Thymus (tissue), 11 donors: Measurements from ENCODE around the gene VPS13D. TPM values are rescaled to one million over a fixed set of nuclear protein-coding genes. Genes with fewer than 3 reads are reported as not detected.

Experiments
- DNase-seq, 9 donors: peaks; one replicate each; pipeline ENCODE4 v3.0.0-alpha.2; 2013; ENCODE audit warnings: low spot score in 9 of 9, low read depth in 6 of 9, missing footprints in 1 of 9
- H3K27ac ChIP-seq, 2 donors: one replicate each; pipeline ENCODE4 v1.5.1; 2013; ENCODE audit warnings: control low read depth in 1 of 2, low read depth in 1 of 2, low read length in 1 of 2, mild to moderate bottlenecking in 1 of 2, moderate library complexity in 1 of 2
- H3K27me3 ChIP-seq, 2 donors: one replicate each; pipeline ENCODE4 v1.5.1; 2013; ENCODE audit warnings: low read length in 1 of 2; ENCODE audit not compliant: control insufficient read depth in 2 of 2, insufficient read depth in 1 of 2
- H3K36me3 ChIP-seq, 2 donors: one replicate each; pipeline ENCODE4 v1.5.1; 2013; ENCODE audit warnings: low read length in 1 of 2, mild to moderate bottlenecking in 1 of 2, moderate library complexity in 1 of 2; ENCODE audit not compliant: control insufficient read depth in 2 of 2, insufficient read depth in 2 of 2
- H3K4me1 ChIP-seq, 2 donors: one replicate each; pipeline ENCODE4 v1.5.1; 2013; ENCODE audit warnings: low read length in 2 of 2; ENCODE audit not compliant: control insufficient read depth in 2 of 2, insufficient read depth in 2 of 2
- H3K4me3 ChIP-seq, 2 donors: one replicate each; pipeline ENCODE4 v1.5.1; 2013; ENCODE audit warnings: low read length in 2 of 2, control low read depth in 1 of 2, mild to moderate bottlenecking in 1 of 2
- H3K9me3 ChIP-seq, 2 donors: one replicate each; pipeline ENCODE4 v1.5.1; 2013; ENCODE audit warnings: low read length in 1 of 2, mild to moderate bottlenecking in 1 of 2; ENCODE audit not compliant: control insufficient read depth in 2 of 2, insufficient read depth in 1 of 2
- WGBS: extraction: QIAGEN DNeasy Blood & Tissue Kit; methylation state at CpG from one replicate; pipeline ENCODE4 v1.1.7; 2013; 5-methylcytosine and 5-hydroxymethylcytosine counted together
- polyA plus RNA-seq: library from polyadenylated mRNA; stranded (reverse); fragments of 200-250 nt; gene quantifications from one replicate; pipeline ENCODE4 v1.2.3, GENCODE V29; 2013
- total RNA-seq: library from RNA; stranded (reverse); fragments of 120-200 nt; gene quantifications from one replicate; pipeline ENCODE4 v1.2.4, GENCODE V29; 2013
- donor health status: healthy.

Gene VPS13D
- total and polyA plus RNA-seq, 2 donors: 10.2 to 21.7 TPM

- Histone ChIP-seq H3K27me3 (no peaks in the 10 kb centered on the region), H3K27ac (no peak overlapping the region), H3K9me3 (no peaks in the 10 kb centered on the region), H3K4me1 (no peaks in the 10 kb centered on the region), H3K36me3 (peaks cover 27 to 33% of the 10 kb centered on the region in 2 donors), H3K4me3 (no peak overlapping the region)
- 99% methylated on average over 3 of the region's 3 CpGs for WGBS
- DNase-seq: no peak
Measured at GRCh38 chr1:12402159-12402673, 172.4 kb downstream of the VPS13D start.

GRCh38 chr1:12402842-12403241, 173.0 kb downstream of the VPS13D start:
- Histone ChIP-seq H3K36me3 (peaks cover 27 to 33% of the 10 kb centered on the region in 2 donors), H3K9me3 (no peaks in the 10 kb centered on the region), H3K27me3 (no peaks in the 10 kb centered on the region), H3K27ac (no peak overlapping the region), H3K4me3 (no peak overlapping the region), H3K4me1 (no peaks in the 10 kb centered on the region)
- no peak for DNase-seq
- WGBS: 93% methylated on average over 1 of the region's 1 CpG

GRCh38 chr1:12404918-12405317, 175.1 kb downstream of the VPS13D start:
- WGBS: 95% methylated on average over 13 of the region's 13 CpGs
- H3K4me1 ChIP-seq: no peaks in the 10 kb centered on the region
- H3K36me3 ChIP-seq: peaks cover 29 to 32% of the 10 kb centered on the region in 2 donors

GRCh38 chr1:12405325-12406210, 175.7 kb downstream of the VPS13D start:
- 98% methylated on average over 9 of the region's 9 CpGs for WGBS
- DNase-seq: no peak
- Histone ChIP-seq H3K36me3 (peaks cover 25 to 32% of the 10 kb centered on the region in 2 donors), H3K4me3 (no peak overlapping the region), H3K27ac (no peak overlapping the region), H3K9me3 (no peaks in the 10 kb centered on the region), H3K4me1 (no peaks in the 10 kb centered on the region), H3K27me3 (no peaks in the 10 kb centered on the region)

More at GRCh38 chr1:12404918-12405317, 175.1 kb downstream of the VPS13D start:
- no peaks in the 10 kb centered on the region for H3K9me3 ChIP-seq
- DNase-seq: no peak
- H3K4me3 ChIP-seq: no peak overlapping the region
- no peak overlapping the region for H3K27ac ChIP-seq
- H3K27me3 ChIP-seq: no peaks in the 10 kb centered on the region

- Histone ChIP-seq H3K27ac (no peak overlapping the region), H3K36me3 (peaks cover 19 to 30% of the 10 kb centered on the region in 2 donors), H3K4me1 (no peaks in the 10 kb centered on the region), H3K27me3 (no peaks in the 10 kb centered on the region), H3K4me3 (no peak overlapping the region), H3K9me3 (no peaks in the 10 kb centered on the region)
- WGBS: 94% methylated on average over 8 of the region's 8 CpGs
- DNase-seq: no peak
Measured at GRCh38 chr1:12406211-12407021, 176.6 kb downstream of the VPS13D start.

GRCh38 chr1:12407050-12407961, 177.5 kb downstream of the VPS13D start:
- peaks cover 19 to 33% of the 10 kb centered on the region in 2 donors for H3K36me3 ChIP-seq
- H3K4me3 ChIP-seq: no peak overlapping the region
- no peaks in the 10 kb centered on the region for H3K4me1 ChIP-seq
- H3K27ac ChIP-seq: no peak overlapping the region
- peak in 1 of 9 donors; percentile 48 for DNase-seq
- no peaks in the 10 kb centered on the region for H3K27me3 ChIP-seq
- no peaks in the 10 kb centered on the region for H3K9me3 ChIP-seq
- 83% methylated on average over 8 of the region's 8 CpGs for WGBS

- Histone ChIP-seq H3K4me3 (no peak overlapping the region), H3K27ac (no peak overlapping the region), H3K4me1 (no peaks in the 10 kb centered on the region), H3K36me3 (peaks cover 13 to 31% of the 10 kb centered on the region in 2 donors), H3K27me3 (no peaks in the 10 kb centered on the region), H3K9me3 (no peaks in the 10 kb centered on the region)
- 86% methylated on average over 5 of the region's 5 CpGs for WGBS
- DNase-seq: no peak
Measured at GRCh38 chr1:12407962-12408454, 178.2 kb downstream of the VPS13D start.

GRCh38 chr1:12408662-12409061, 178.8 kb downstream of the VPS13D start:
- Histone ChIP-seq H3K4me3 (no peak overlapping the region), H3K27ac (no peak overlapping the region), H3K9me3 (no peaks in the 10 kb centered on the region), H3K27me3 (no peaks in the 10 kb centered on the region), H3K4me1 (no peaks in the 10 kb centered on the region), H3K36me3 (peaks cover 11 to 26% of the 10 kb centered on the region in 2 donors)
- WGBS: 43% methylated on average over 1 of the region's 1 CpG
- no peak for DNase-seq
